Adrenal gland (tissue), 5 donors: ENCODE results near the gene DISP2.

ENCODE experiments used
- CTCF ChIP-seq, 6 experiments: fragments of 450-650 bp in 4 of 6; fragments of 200-600 bp in 2 of 6; sonication (generic) in 1 of 6; IDR thresholded peaks; 1 replicate in 5 of 6; 2 replicates in 1 of 6; pipeline versions ENCODE4 v1.5.1 to v1.8.0; 2016 to 2021; ENCODE audit warnings: antibody characterized with exemption in 6 of 6, mild to moderate bottlenecking in 2 of 6, moderate library complexity in 1 of 6
- POLR2A ChIP-seq, 2 donors: fragments of 450-650 bp; IDR thresholded peaks; one replicate each; pipeline ENCODE4 v1.6.1; 2017; ENCODE audit warnings: antibody characterized with exemption in 2 of 2, mild to moderate bottlenecking in 2 of 2, moderate library complexity in 1 of 2
- donor health status: DM: no; HTN: no; CAD: no.

DNA sequence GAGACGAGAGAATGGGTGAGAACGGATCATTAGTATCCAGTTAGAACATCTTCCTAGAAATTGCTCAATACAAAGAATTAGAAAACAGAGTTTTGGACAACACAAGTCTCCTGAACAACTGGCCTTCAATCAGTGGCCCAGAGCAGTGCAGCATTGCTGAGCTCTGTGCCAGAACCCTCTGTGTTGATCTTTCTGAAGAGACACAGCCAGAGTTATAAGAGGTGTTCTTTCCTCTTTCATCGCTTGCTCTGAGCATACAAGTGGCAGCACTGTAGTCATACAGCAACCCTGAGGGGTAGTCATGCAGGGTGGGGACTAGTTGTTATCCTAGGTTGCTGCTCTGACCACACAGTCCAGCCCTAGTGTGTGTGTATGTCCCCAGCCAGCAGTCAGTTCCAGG, 28.5 kb downstream of the DISP2 start:
- no peak for TF ChIP-seq CTCF (IDR thresholded peaks at IDR 0.05)
- no peak for TF ChIP-seq POLR2A (IDR thresholded peaks at IDR 0.05)
